Stimulated activated CD8-positive, alpha-beta memory T cell treated with anti-CD3 and anti-CD28 coated beads, Interleukin-15, amount 100 ng/mL, for 48 hours (primary cell): Measurements from ENCODE around the gene FANCI.

Experiments
- DNase-seq, 2 donors: peaks; one replicate each; pipeline ENCODE4 v3.0.0-alpha.2; 2020; ENCODE audit warnings: low read depth in 2 of 2

FANCI gene

DNA sequence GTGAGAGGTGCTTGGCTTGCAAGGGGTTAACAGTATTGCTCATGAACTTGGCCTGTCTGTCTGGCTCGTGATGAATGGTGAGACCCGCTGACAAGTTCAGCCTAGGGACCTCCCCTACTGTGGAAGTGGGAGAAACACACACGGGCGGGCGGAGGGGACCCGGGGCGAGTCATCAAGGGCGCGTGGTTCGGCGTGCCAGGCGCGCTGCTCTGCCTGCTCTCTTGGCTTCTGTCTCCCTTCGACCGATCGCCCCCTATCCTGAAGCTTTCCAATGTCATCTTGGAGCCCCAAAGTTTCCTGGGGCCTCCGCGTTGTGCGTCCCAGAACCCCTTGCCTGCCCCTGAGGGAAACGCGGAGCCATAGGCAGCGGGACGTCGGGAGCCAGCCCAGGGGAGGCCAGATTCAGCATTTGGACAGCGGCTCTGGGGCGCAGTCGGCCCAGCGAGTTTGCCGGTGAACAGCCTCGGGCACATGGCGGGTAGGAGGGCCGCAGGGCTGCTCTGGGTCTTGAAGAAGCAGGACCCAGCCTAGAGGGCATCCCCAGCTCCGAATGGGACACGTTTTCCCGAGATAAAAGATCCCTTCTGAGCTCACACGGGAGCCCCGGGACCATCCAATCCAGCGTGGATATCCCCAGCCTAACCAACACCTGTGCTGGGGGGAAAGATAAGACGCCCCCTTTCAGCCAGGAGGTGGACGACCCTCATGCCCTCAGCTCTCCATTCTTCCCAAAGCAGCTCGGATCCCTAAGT lies 117.8 kb downstream of the FANCI start:
- peak in 1 of 2 donors; percentile 29 for DNase-seq

DNA sequence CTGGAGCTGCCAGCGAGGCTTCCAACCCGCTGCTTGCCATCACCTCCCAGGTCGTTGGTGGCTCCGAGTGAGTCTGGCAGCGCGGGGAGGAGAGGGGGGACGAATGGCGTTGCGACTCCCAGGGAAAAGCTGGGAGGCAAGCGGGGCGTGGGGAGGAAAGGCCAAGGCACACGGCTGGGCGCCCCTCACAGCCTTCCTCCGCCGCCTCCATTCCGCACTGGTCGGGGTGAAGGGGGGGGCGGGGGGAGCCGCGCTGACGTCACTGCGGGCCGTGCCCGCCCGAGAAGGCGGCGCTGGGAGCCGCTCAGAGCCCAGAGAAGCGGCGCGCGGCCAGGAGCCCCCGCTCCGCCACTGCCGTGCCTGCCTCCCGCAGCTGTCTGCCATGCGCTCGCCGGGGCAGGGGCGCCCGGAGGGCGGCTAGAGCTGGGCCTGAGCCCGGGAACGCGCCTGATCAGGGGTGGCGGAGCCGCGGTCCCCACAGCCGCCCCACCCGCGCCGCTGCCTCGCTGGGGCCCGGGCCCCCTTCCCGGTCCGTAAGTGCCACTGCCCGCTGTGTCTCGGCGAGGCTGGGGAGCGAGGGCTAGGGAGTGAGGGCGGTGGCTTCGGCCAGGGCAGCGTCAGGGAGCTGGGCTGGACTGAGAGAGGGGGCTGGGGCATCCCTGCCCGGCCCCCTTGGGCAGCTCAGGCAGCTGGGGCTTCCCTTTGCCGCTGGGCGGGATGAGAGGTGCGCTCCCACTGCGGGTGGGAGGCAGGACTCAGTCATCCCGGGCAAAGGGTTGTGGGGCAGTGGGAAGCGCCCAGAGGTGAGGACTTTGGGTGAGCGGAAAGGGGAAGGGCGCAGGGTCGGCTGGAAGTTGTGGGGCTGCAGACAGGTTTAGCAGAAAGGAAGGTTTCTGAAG lies 118.7 kb downstream of the FANCI start:
- DNase-seq = no peak

DNA sequence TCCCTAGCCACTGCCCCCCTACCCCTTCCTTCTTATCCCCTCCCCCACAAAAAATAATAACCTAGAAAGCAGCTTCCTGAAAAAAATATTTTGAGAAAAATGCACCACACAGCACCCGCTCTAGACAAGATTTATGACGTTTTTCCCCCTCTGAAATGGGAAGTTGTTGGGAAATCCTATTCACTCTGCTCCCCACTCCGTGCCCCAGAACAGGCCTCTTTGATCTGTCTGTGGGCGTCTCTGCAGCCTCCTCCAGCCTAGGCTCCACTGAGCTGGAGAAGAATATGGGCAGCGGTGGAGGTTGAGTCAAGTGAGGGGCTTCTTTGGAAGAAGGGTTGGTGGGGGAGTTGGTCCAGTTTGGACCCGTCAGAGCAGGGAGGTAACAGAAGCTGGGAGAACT lies 119.4 kb downstream of the FANCI start:
- DNase-seq = no peak

DNA sequence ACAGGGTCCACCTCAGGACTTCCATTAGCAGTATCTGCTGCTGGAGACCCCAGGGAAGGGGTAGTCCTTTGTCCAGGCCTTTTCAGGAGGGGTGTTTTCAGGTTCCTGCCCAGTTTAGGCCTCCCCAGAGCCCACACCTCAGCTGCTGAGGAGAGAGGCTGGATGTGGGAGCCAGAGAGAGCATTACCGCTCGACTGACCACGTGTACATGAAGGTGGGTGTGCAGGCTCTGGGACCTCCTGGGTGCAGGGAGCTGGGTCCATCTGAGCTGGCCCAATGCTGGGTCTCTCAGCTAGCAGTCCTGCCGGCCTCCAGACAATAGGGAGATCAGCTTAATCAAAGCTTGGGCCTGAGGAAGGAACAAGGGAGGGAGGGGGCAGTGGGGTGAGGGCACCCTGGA lies 120.0 kb downstream of the FANCI start:
- no peak for DNase-seq

DNA sequence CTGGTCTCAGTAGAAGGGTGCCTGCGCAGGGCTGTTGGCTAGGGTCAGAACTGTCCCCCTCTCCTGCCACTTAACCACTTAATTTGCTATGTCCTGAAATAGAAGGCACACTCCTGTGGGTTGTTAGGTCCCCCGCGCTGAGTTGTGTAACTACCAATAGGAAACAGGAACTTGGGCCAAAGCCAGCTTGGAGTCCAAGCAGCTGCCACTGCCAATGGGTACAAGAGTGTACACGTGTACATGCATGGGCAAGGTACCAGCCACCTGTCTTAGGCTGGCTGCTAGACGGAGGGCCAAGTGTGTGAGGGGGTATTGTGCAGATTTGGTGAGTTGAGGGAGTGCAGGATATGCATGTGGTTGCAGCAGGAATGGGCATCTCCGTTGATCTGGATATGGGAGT lies 120.6 kb downstream of the FANCI start:
- DNase-seq = no peak

DNA sequence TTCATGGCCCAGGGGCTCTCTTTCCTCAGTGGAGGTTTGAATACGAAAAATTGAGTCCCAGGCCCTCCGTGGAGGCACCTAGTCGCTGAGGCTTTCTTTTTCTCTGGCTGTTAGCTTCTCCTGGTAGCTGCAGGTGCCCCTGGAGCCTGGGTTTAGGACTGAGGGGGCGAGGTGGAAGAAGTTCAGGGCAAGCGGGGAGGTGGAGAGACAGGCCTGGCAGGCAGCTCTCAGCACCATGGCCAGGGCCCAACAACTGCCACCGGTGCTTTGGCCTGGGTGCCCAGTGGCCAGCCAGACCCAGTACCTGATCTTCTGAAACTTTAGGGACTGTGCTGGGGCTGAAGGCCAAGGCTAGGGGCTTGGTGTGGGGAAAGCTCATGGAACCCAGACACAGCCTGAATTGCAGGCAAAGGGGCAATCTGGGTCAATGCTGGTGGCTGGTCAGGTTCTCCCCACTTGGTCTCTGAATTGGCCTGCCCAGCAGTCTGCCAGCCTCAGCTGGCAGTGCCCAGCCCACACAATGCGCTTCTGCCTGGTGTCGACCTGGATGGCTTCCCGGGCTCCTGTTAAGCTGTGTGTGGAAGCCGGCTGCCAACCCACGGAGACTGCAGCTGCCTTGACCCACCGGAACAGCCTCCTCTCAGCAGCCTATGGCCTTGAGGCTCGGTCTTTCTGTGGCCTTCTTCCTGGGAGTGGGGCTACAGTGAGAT lies 121.1 kb downstream of the FANCI start:
- DNase-seq = no peak

DNA sequence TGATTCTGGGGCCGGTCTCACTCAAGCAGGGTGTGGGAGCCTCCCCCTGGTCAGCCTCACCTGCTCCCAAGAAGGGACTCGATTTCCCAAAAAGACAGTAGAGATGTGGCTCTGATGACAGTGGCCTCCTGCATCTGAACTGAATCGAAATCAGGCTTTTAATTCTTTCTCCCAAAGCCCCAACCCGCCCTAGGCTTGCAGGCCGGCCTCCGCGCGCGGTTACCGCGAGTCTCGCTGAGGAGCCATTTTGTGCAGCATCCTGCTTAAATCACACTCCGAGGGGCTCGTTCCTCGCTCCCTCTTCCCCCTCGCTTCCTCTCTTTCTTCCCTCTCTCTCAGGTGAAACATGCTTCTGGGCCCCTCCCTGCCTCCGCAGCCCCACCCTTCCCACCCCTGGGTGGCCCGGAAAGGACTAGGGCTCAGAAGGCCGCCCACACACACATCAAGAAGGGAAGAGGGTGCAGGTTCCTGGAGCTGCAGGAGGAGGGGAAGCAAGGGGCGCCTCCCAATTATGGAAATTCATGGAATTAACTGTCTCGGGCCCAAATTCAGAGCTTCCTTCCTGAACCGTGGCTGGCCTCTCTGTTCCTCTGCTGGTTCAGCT lies 121.8 kb downstream of the FANCI start:
- DNase-seq = no peak
